ENCODE results near the gene NOS1AP.
A peak's percentile ranks its signal among the peaks of the same experiment; 100 is the strongest.

Gene NOS1AP

GRCh38 chr1:162389971-162390370 lies 320.5 kb downstream of the NOS1AP start:
- no peaks in the 10 kb centered on the region for H4K20me1 ChIP-seq (ENCODE audit: insufficient read depth, low read length)
- no peak overlapping the region for H2AFZ ChIP-seq (ENCODE audit: low read length)
- H3K27me3 ChIP-seq (replicated peaks; ENCODE audit: insufficient read depth, low read length): no peaks in the 10 kb centered on the region
- H3K4me3 ChIP-seq (ENCODE audit: low read length): no peak overlapping the region
- H3F3A ChIP-seq (ENCODE audit: insufficient read depth, low read length): no peaks in the 10 kb centered on the region
- no peak overlapping the region for H3K27ac ChIP-seq (ENCODE audit: low read length)
- no peaks in the 10 kb centered on the region for H3K9me2 ChIP-seq (replicated peaks; ENCODE audit: insufficient read depth, low read length)
- H3K36me3 ChIP-seq (replicated peaks; ENCODE audit: insufficient read depth, low read length): no peaks in the 10 kb centered on the region
- H3K9me3 ChIP-seq (replicated peaks; ENCODE audit: insufficient read depth, low read length): no peaks in the 10 kb centered on the region
- no peak for DNase-seq
- H3K4me1 ChIP-seq (ENCODE audit: low read length): peaks cover 12% of the 10 kb centered on the region
- no peak overlapping the region for H3K9ac ChIP-seq (ENCODE audit: low read length)
- H3K79me2 ChIP-seq (ENCODE audit: low read length): no peaks in the 10 kb centered on the region
- TF ChIP-seq CTCF (IDR thresholded peaks at IDR 0.05; ENCODE audit: low read length) (no peak), EZH2phosphoT487 (IDR thresholded peaks at IDR 0.05; ENCODE audit: low read length) (no peak), EZH2 (optimal IDR thresholded peaks at IDR 0.05; ENCODE audit: low read depth, low read length) (no peak)
- peak overlapping the region; percentile 29; the same call in 1 of the 2 replicates for H3K4me2 ChIP-seq (ENCODE audit: low read depth, low read length)

- Histone ChIP-seq H2AFZ (ENCODE audit: low read length) (no peak overlapping the region), H3K36me3 (replicated peaks; ENCODE audit: insufficient read depth, low read length) (no peaks in the 10 kb centered on the region), H3K27ac (ENCODE audit: low read length) (no peak overlapping the region), H3K4me3 (ENCODE audit: low read length) (no peak overlapping the region), H3K27me3 (replicated peaks; ENCODE audit: insufficient read depth, low read length) (no peaks in the 10 kb centered on the region), H3K79me2 (ENCODE audit: low read length) (no peaks in the 10 kb centered on the region), H3K9ac (ENCODE audit: low read length) (no peak overlapping the region), H4K20me1 (ENCODE audit: insufficient read depth, low read length) (no peaks in the 10 kb centered on the region), H3K4me2 (ENCODE audit: low read depth, low read length) (no peak overlapping the region), H3F3A (ENCODE audit: insufficient read depth, low read length) (no peaks in the 10 kb centered on the region), H3K9me3 (replicated peaks; ENCODE audit: insufficient read depth, low read length) (no peaks in the 10 kb centered on the region), H3K9me2 (replicated peaks; ENCODE audit: insufficient read depth, low read length) (no peaks in the 10 kb centered on the region), H3K4me1 (ENCODE audit: low read length) (peaks cover 12% of the 10 kb centered on the region)
- DNase-seq: no peak
- no peak for TF ChIP-seq EZH2phosphoT487 (IDR thresholded peaks at IDR 0.05; ENCODE audit: low read length)
- TF ChIP-seq CTCF (IDR thresholded peaks at IDR 0.05; ENCODE audit: low read length): no peak
- no peak for TF ChIP-seq EZH2 (optimal IDR thresholded peaks at IDR 0.05; ENCODE audit: low read depth, low read length)
These were observed 321.1 kb downstream of the NOS1AP start for GRCh38 chr1:162390396-162391185.

GRCh38 chr1:162391790-162392563 lies 322.5 kb downstream of the NOS1AP start:
- Histone ChIP-seq H3K36me3 (replicated peaks; ENCODE audit: insufficient read depth, low read length) (no peaks in the 10 kb centered on the region), H2AFZ (ENCODE audit: low read length) (no peak overlapping the region), H3K9ac (ENCODE audit: low read length) (no peak overlapping the region), H3K4me3 (ENCODE audit: low read length) (no peak overlapping the region), H3K27ac (ENCODE audit: low read length) (no peak overlapping the region), H3K4me1 (ENCODE audit: low read length) (peaks cover 12% of the 10 kb centered on the region), H3K9me2 (replicated peaks; ENCODE audit: insufficient read depth, low read length) (no peaks in the 10 kb centered on the region), H3K9me3 (replicated peaks; ENCODE audit: insufficient read depth, low read length) (no peaks in the 10 kb centered on the region), H3K79me2 (ENCODE audit: low read length) (no peaks in the 10 kb centered on the region), H3K27me3 (replicated peaks; ENCODE audit: insufficient read depth, low read length) (no peaks in the 10 kb centered on the region), H3K4me2 (ENCODE audit: low read depth, low read length) (no peak overlapping the region), H4K20me1 (ENCODE audit: insufficient read depth, low read length) (no peaks in the 10 kb centered on the region), H3F3A (ENCODE audit: insufficient read depth, low read length) (no peaks in the 10 kb centered on the region)
- DNase-seq: peak; percentile 71
- TF ChIP-seq CTCF (IDR thresholded peaks at IDR 0.05; ENCODE audit: low read length) (peak; percentile 87), EZH2phosphoT487 (IDR thresholded peaks at IDR 0.05; ENCODE audit: low read length) (no peak)
